Stimulated activated CD4-positive, alpha-beta T cell treated with anti-CD3 and anti-CD28 coated beads, Interleukin-4, amount 100 ng/mL, for 4 hours (primary cell): ENCODE measurements around the gene PWWP2A.
"Not testable (repeated sequence)": the region's sequence is repeated elsewhere in the genome, so short reads cannot be mapped to it uniquely, and the experiment has no call there.

Source experiments
- DNase-seq, 2 experiments: peaks; one replicate each; pipeline ENCODE4 v3.0.0-alpha.2; 2020

The PWWP2A gene

GRCh38 chr5:160119142-160119904 is at the start of gene PWWP2A:
Gene PWWP2A, minus strand, starts transcription at chr5:160119450. Its CDS starts 62 bp downstream, at chr5:160119388.
- peak; percentile 92 to 98 for DNase-seq

- no peak for DNase-seq
These were observed 48.4 kb upstream of the PWWP2A start for GRCh38 chr5:160167624-160168165.

GRCh38 chr5:160166973-160167623 is 47.8 kb upstream of the PWWP2A start:
- DNase-seq = no peak

- no peak for DNase-seq
These were observed 47.1 kb upstream of the PWWP2A start for GRCh38 chr5:160166069-160166972.

- DNase-seq = no peak
These were observed 46.2 kb upstream of the PWWP2A start for GRCh38 chr5:160165137-160166068.

GRCh38 chr5:160162910-160163309 is 43.7 kb upstream of the PWWP2A start:
- no peak for DNase-seq

GRCh38 chr5:160161626-160162025 is 42.4 kb upstream of the PWWP2A start:
- DNase-seq = no peak

GRCh38 chr5:160160875-160161274 is 41.6 kb upstream of the PWWP2A start:
- DNase-seq = not testable (repeated sequence)

- no peak for DNase-seq
These were observed 40.9 kb upstream of the PWWP2A start for GRCh38 chr5:160159991-160160792.

GRCh38 chr5:160158087-160158486 is 38.8 kb upstream of the PWWP2A start:
- no peak for DNase-seq

GRCh38 chr5:160155017-160155750 is 35.9 kb upstream of the PWWP2A start:
- no peak for DNase-seq

GRCh38 chr5:160152901-160153300 is 33.7 kb upstream of the PWWP2A start:
- no peak for DNase-seq

- DNase-seq = no peak
These were observed 33.0 kb upstream of the PWWP2A start for GRCh38 chr5:160152287-160152686.

GRCh38 chr5:160151017-160151416 is 31.8 kb upstream of the PWWP2A start:
- no peak for DNase-seq

- DNase-seq = no peak
These were observed 31.1 kb upstream of the PWWP2A start for GRCh38 chr5:160150381-160150780.

GRCh38 chr5:160144436-160144835 is 25.2 kb upstream of the PWWP2A start:
- DNase-seq = not testable (repeated sequence)

GRCh38 chr5:160134332-160134731 is 15.1 kb upstream of the PWWP2A start:
- no peak for DNase-seq

GRCh38 chr5:160133918-160134304 is 14.7 kb upstream of the PWWP2A start:
- no peak for DNase-seq

- DNase-seq = no peak
These were observed 14.0 kb upstream of the PWWP2A start for GRCh38 chr5:160133071-160133917.
